GM04503 (cell line): ENCODE data around the gene TUBA3D.
"Not testable (repeated sequence)": the region's sequence is repeated elsewhere in the genome, so short reads cannot be mapped to it uniquely, and the experiment has no call there.

ENCODE experiments used
- DNase-seq: peaks from one replicate; pipeline ENCODE4 v3.0.0-alpha.2; 2012; ENCODE audit warnings: low read depth

Gene TUBA3D

GRCh38 chr2:131514408-131515166, 38.7 kb downstream of the TUBA3D start:
- DNase-seq = not testable (repeated sequence)

- not testable (repeated sequence) for DNase-seq
Measured at GRCh38 chr2:131515235-131515634, 39.3 kb downstream of the TUBA3D start.

DNA sequence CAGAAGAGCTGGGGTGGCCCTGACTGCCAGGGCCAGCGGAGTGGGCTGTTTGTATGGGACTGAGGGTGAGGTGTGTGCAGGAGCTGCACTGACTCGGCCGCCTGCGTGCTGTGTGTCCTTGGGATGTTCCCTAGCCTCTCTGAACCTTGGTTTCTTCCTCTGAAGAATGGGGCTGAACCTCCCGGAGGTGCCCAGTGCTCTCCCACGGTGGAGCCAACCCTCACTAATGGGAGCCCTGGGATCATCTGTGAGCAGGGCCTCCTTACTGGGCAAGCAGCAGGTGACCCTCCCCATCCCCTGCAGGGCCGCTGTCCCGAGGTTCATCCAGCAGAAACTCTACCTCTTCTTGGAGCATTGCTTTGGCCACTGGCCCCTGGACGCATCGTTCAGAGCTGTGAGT, 40.1 kb downstream of the TUBA3D start:
- DNase-seq = no peak

DNA sequence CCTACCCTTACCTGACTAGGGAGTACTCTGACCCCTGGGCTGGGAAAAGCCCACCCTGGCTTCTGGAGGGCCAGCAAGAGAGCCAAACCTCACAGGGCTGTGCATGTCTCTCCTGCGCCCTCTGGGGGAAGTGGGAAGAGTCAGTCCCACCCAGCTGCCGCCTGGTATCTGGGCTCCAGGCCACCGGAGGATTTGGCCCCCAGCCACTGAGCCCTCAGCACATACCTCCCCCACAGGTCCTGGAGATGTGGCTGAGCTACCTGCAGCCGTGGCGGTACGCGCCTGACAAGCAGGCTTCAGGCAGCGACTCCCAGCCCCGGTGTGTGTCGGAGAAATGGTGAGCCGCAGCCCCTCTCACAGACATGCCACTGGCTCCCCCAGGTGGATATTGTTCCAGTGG, 40.7 kb downstream of the TUBA3D start:
- not testable (repeated sequence) for DNase-seq

GRCh38 chr2:131517106-131517831, 41.4 kb downstream of the TUBA3D start:
- DNase-seq = no peak

- DNase-seq = not testable (repeated sequence)
Measured at GRCh38 chr2:131517856-131518255, 41.9 kb downstream of the TUBA3D start.

DNA sequence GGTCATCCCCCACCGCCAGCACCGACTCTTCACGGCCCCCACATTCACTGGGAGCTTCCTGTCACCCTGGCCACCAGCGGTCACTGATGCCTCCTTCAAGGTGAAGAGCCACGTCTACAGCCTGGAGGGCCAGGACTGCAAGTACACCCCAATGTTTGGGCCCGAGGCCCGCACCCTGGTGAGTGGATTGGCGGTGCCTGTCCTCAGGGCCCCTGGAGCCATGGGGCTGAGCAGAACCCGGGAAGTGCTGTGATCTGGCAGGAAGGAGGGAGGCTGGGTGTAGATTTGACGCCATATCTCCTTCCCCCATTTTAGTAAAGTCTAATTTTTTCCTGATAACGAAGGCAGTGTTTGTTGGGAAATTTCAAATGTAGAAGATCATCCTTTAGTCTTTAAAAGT, 42.6 kb downstream of the TUBA3D start:
- not testable (repeated sequence) for DNase-seq

DNA sequence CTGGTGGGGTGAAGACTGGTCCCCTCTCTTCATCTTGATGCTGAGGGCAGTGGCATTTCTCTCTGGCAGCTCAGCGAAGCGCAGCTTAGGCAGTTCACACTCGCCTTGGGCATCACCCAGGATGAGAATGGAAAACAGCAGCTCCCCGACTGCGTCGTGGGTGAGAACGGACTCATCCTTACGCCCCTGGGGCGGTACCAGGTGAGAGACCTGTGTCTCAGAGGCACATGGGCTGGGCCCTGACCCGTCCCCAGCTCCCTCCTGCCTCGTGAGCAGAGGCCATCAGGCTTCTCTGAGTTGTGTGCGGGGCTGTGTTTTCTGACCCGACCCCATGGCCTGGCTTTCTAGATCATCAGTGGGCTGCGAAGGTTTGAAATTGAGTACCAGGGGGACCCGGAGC, 43.5 kb downstream of the TUBA3D start:
- no peak for DNase-seq

GRCh38 chr2:131519871-131520470, 44.1 kb downstream of the TUBA3D start:
- DNase-seq = not testable (repeated sequence)

DNA sequence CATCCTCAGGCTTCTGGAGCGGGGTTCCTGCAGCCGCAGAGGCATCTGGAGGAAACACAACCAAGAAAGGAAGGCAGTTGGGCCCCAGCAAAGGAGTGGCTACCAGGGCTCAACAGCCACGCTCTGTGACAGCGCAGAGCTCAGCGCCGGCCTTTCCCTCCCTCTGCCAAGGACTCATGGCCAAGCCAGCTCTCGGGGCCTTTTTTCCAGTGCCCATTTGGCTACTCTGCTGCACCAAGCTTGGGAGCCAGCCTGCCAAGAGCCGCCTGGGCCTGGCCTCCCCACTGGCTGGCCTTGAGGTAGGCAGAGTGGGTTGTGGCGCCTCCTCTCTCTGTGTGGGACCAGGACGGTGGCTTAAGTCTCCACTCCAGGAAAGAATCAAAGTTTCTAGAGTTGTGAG, 44.6 kb downstream of the TUBA3D start:
- no peak for DNase-seq

- not testable (repeated sequence) for DNase-seq
Measured at GRCh38 chr2:131521524-131521923, 45.6 kb downstream of the TUBA3D start.

DNA sequence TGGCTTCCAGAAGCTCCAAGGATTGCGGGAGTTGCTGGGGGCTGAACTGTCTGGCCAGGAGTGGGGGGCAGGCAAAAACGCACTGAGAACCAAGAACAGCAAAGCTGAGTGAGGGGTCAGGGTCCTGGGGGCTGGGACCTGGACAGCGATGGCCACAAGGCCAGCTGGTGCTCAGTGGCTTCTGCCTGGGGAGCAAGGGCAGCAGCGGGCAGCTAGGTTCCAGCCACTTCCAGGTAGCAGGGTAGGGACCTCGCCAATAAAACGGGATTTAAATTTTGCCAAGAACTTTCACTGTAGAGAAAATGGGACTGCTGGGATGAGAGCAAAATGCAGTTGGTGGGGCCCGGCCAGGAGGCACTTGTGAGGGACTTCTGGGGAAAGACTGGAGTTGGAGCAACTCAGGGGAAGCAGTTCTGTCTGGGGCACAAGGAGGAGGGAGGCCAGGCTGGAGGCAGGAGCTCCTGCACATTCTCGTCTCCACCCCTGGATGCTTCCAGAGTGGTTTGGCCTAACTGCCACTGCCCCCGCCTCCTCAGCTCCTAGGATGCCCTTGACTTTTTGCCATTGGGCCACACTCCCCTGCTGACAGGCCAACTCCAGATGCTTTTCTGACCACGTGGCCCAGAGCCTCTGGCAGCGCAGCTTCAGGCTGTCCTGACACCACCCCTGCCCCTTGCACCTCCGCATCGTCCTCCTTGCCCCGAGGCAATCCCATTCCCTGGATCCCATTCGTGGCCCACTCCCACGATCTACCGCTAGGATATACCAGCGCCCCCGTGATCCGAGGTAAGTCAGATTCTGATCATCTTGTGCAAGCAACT, 46.3 kb downstream of the TUBA3D start:
- DNase-seq = no peak

- DNase-seq = not testable (repeated sequence)
Measured at GRCh38 chr2:131525256-131525655, 49.3 kb downstream of the TUBA3D start.

- not testable (repeated sequence) for DNase-seq
Measured at GRCh38 chr2:131527131-131528001, 51.4 kb downstream of the TUBA3D start, which contains the start of gene CCDC74A. TSS of gene CCDC74A (plus strand) at chr2:131527888. CDS start at chr2:131527971, 83 bp downstream.

DNA sequence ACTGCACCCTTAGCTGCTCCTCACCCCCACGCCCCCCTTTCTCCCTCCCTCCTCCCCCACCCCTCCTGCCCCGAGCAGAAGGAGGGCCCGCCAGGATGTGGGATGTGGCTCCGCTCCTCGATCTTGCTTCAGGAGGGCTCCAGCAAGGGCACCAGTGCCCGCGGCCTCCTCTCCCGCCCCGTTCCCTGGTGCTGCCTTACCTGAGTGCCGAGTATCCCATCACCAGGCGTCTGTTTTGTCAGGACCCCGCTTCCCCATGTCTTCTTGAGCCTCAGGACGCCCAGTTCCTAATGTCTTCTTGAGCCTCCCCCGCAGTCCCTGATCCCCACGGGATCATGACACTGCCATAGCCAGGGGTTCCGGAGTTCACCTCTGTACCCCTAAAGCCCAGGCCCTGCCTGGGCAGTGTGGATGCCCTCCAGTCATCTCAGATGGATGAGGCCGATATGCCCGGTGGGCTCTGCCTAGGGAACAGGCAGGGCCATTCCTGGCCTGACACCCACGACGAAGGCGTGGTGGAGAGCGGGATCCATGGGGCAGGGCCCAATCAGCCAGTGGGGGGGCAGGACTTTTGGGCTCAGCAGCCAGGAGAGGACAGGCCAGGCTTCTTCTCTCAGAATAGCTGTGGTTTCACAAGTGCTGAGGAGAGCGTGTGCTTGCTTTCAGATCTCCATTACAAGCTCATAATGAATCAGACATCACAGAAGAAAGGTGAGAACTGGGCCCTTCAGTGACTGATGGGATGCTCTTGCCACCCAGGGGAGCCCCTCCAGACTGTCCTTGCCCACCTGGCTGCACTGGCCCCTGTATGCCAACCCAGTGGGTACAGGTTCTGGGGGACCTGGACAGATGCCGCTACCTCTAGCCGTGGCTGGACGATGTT, 53.3 kb downstream of the TUBA3D start:
- DNase-seq = not testable (repeated sequence)

DNA sequence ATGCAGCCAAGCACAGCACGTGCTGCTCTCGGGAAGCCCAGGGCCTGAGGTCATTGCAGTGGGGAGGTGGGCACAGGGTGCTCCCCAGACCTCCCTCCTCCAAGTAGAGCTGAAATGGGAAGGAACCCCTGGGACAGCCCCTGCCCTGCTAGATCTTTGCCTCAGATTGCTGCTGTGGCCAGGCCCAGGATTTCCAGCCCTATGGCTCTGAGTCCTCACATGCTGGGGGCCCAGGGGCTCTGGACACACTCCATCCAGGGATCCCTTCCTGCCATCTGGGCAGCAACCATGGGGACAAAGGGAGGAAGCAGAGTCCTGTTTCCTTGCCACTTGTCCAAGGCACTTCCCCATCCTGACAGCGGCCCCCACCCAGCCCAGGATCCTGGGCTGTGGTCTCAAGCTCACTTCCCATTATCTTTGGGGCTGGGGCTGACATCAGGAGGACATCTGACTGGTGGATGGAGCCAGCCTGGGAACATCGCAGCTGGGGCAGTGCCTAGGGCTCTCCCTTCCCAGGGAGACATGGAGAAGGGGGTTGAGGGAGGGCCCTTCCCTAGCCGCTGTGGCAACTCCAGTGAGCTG, 54.0 kb downstream of the TUBA3D start:
- DNase-seq = not testable (repeated sequence)

- not testable (repeated sequence) for DNase-seq
Measured at GRCh38 chr2:131530626-131531344, 54.9 kb downstream of the TUBA3D start.

DNA sequence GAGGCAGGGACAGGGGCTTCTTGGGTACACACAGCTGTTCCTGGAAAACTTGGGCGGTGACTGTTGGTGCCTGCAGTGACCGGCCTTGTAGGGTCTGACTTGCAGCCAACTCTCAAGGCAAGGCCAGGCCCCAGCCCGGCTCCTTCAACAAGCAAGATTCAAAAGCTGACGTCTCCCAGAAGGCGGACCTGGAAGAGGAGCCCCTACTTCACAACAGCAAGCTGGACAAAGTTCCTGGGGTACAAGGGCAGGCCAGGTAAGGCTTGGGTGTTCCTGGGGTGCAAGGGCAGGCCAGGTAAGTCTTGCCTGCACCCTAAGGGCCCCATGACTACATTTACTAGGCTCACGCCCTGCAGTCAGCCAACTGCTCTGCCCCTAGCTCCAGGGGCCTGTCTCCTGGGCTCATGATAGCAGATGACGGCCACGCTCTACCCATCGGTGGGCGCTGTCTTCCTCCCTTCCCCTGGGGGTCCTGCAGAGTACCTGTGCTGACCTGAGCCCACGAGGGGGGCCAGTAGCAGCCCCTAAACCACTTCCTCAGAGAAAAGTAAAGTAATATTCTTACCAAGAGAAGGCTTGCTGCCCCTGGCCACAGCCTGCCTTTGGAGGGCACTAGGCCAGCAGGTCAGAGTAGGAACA, 55.7 kb downstream of the TUBA3D start:
- DNase-seq = not testable (repeated sequence)
